Uterus (tissue), 4 donors: ENCODE measurements around the gene SNX27. TPM values are rescaled to one million over a fixed set of nuclear protein-coding genes. Genes with fewer than 3 reads are reported as not detected.

Experiments
- DNase-seq, 2 donors: peaks; one replicate each; pipeline ENCODE4 v3.0.0-alpha.2; 2019 to 2020
- H3K27ac ChIP-seq, 2 donors: fragments of 200-600 bp; sonication (generic); 1 replicate in 1 of 2; 2 replicates in 1 of 2; pipeline ENCODE4 v1.5.1; 2016 to 2018
- H3K27me3 ChIP-seq, 2 donors: fragments of 200-600 bp; sonication (generic); one replicate each; pipeline ENCODE4 v1.5.1; 2018 to 2019; ENCODE audit warnings: control low read depth in 1 of 2
- H3K36me3 ChIP-seq, 2 donors: fragments of 200-600 bp; sonication (generic); one replicate each; pipeline ENCODE4 v1.5.1; 2019; ENCODE audit warnings: control low read depth in 1 of 2
- H3K4me1 ChIP-seq, 2 donors: fragments of 200-600 bp; sonication (generic); one replicate each; pipeline ENCODE4 v1.5.1; 2018 to 2019; ENCODE audit warnings: control low read depth in 1 of 2
- H3K4me3 ChIP-seq, 2 donors: fragments of 200-600 bp; sonication (generic); 1 replicate in 1 of 2; 2 replicates in 1 of 2; pipeline ENCODE4 v1.5.1; 2018 to 2019; ENCODE audit warnings: mild to moderate bottlenecking in 1 of 2
- H3K9me3 ChIP-seq, 2 donors: fragments of 200-600 bp; sonication (generic); one replicate each; pipeline ENCODE4 v1.5.1; 2019; ENCODE audit warnings: control low read depth in 1 of 2
- POLR2A ChIP-seq, 2 donors: fragments of 450-650 bp; IDR thresholded peaks; one replicate each; pipeline ENCODE4 v1.6.1; 2016; ENCODE audit warnings: antibody characterized with exemption in 2 of 2, mild to moderate bottlenecking in 1 of 2, moderate library complexity in 1 of 2
- intact Hi-C: fragments of 100-400 bp; cut with DNase I; formaldehyde crosslinking; loops from one replicate; pipeline ENCODE4 v1.15.1; 2023; ENCODE audit warnings: low total_unique reads
- total RNA-seq, 4 donors: library from RNA; depleted of rRNA in 3 of 4; stranded (reverse); fragments of >200 nt in 3 of 4; gene quantifications; one replicate each; pipeline versions ENCODE4 v1.1.0 to v1.2.4, GENCODE V29; 2014 to 2023
- TF ChIP-seq, protein P1 (sequence below), 4 experiments: fragments of 200-600 bp in 2 of 4; fragments of 450-650 bp in 2 of 4; sonication (generic) in 2 of 4; IDR thresholded peaks; one replicate each; pipeline ENCODE4 v1.5.1; 2016 to 2019; ENCODE audit warnings: antibody characterized with exemption in 4 of 4, mild to moderate bottlenecking in 2 of 4, moderate library complexity in 1 of 4
- donor health status: DM: yes; HTN: yes; CAD: no.

The SNX27 gene
- total RNA-seq, 4 donors from 2014 or later, result 22.3 to 52.7 (median 42.4) TPM

DNA sequence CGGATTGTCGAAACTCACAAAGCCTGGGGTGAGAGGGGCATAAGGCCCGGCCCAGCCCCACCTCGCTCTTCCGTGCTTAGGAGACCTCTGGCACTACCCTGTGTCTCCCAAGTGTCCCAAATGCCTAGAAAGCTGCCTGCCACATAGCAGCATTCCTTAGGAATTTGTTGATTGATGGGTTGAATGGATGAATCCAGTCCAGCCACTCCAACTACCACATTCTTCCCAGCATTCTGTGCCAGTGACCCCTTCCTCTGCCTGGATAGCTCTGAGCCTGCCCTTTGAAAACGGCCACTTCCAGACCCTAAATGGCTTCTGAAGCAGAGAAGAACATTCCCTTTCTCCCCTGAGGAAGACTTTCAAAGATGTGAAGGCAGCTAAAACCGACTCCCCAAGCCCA, 93.3 kb downstream of the SNX27 start:
- no peak for DNase-seq
- Histone ChIP-seq H3K36me3 (no peaks in the 10 kb centered on the region), H3K27me3 (no peaks in the 10 kb centered on the region), H3K27ac (no peak overlapping the region), H3K9me3 (no peaks in the 10 kb centered on the region), H3K4me1 (no peaks in the 10 kb centered on the region), H3K4me3 (no peak overlapping the region)
- no peak for TF ChIP-seq POLR2A (IDR thresholded peaks at IDR 0.05)
- TF ChIP-seq, protein P1, sequence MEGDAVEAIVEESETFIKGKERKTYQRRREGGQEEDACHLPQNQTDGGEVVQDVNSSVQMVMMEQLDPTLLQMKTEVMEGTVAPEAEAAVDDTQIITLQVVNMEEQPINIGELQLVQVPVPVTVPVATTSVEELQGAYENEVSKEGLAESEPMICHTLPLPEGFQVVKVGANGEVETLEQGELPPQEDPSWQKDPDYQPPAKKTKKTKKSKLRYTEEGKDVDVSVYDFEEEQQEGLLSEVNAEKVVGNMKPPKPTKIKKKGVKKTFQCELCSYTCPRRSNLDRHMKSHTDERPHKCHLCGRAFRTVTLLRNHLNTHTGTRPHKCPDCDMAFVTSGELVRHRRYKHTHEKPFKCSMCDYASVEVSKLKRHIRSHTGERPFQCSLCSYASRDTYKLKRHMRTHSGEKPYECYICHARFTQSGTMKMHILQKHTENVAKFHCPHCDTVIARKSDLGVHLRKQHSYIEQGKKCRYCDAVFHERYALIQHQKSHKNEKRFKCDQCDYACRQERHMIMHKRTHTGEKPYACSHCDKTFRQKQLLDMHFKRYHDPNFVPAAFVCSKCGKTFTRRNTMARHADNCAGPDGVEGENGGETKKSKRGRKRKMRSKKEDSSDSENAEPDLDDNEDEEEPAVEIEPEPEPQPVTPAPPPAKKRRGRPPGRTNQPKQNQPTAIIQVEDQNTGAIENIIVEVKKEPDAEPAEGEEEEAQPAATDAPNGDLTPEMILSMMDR (IDR thresholded peaks at IDR 0.05), result no peak
- intact Hi-C loops, result no loop called here

DNA sequence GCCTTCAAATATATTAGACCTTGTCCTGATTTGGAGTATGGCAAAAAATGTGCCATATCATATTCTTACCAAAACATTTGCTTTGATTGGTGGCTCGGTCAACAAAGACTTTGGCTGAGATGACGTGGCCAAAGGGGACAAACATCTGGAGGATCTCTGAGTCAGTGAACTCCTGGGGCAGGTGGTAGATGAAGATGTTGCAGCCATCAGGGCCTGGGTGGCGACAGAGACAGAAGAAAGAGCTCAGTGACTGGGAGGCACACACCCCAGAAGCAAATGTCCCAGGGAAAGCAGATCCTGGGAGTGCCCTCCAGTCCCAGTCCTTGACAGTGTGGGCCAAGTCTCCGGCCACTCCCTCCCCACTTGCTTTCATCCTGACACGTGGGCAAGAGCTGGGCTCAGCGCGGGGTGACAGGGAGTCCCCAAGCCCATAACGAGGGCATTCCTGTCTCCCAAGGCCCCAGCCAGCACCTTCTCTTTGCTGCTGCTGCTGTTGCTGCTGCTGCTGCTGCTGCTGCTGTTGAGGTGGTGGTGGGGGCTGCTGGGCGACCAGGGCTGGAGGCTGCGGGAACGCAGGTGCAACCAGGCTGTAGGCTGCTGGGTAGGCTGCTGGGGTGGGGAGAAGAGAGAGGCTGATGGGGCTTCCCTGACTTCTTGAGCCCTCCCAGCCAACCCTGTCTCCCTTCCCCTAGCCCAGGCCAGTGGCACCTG, 94.1 kb downstream of the SNX27 start:
- Histone ChIP-seq H3K9me3 (no peaks in the 10 kb centered on the region), H3K36me3 (no peaks in the 10 kb centered on the region), H3K4me3 (no peak overlapping the region), H3K27me3 (no peaks in the 10 kb centered on the region), H3K27ac (no peak overlapping the region), H3K4me1 (no peaks in the 10 kb centered on the region)
- intact Hi-C loops, result no loop called here
- no peak for TF ChIP-seq POLR2A (IDR thresholded peaks at IDR 0.05)
- no peak for DNase-seq

DNA sequence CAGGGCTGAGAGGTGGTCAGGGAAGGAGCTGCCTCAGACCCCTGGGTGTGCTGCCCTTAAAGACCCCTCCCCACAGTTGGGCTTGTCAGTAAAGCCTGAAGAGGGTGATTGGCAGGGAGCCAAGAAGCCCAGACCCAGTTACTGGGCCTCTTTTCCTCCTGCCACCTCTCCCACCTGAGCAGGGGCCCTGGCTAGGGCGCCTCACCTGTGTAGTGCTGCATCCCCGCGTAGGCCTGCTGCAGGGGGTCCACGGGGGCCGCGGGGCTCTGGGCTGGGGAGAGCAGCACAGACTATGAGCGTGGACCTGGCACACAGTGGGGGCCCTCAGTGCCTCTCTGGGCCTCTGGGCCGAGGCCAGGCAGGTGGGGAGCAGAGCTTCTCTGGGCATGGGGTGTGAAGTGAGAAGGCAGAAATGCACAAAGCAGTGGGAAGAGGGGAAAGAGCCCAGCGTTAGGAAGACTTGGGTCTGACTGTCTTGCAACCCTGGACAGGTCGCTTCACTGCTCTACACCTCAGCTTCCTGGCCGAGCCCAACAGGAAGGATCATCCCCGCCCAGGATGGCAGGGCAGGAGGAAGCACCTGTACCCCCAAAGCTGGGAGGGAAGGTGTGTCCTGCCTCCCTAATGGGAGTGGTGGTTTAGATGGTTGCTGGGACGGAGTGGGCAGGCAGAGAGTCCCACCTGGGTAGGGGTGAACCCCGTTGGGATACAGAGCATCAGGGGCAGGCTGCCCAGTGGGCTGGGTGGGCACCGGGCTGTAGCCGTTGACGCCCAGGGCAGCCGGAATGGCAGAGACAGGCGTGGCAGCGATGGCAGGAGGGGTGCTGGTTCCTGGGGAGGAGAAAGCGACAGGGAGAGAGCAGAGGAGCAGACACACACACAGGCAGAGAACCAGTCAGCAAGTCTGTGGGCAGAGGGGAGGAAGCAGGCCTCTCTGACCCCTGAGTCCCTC, 94.9 kb downstream of the SNX27 start:
- Histone ChIP-seq H3K27ac (no peak overlapping the region), H3K27me3 (no peaks in the 10 kb centered on the region), H3K4me1 (no peaks in the 10 kb centered on the region), H3K9me3 (no peaks in the 10 kb centered on the region), H3K36me3 (no peaks in the 10 kb centered on the region), H3K4me3 (no peak overlapping the region)
- no peak for TF ChIP-seq POLR2A (IDR thresholded peaks at IDR 0.05)
- TF ChIP-seq, protein P1 (IDR thresholded peaks at IDR 0.05), result no peak
- intact Hi-C loops, result no loop called here
- DNase-seq, result no peak

- intact Hi-C loops, result no loop called here
- Histone ChIP-seq H3K27me3 (no peaks in the 10 kb centered on the region), H3K36me3 (no peaks in the 10 kb centered on the region), H3K4me1 (no peaks in the 10 kb centered on the region), H3K4me3 (no peak overlapping the region), H3K9me3 (no peaks in the 10 kb centered on the region), H3K27ac (no peak overlapping the region)
- no peak for DNase-seq
- TF ChIP-seq, protein P1 (IDR thresholded peaks at IDR 0.05), result no peak
- no peak for TF ChIP-seq POLR2A (IDR thresholded peaks at IDR 0.05)
These were observed 95.8 kb downstream of the SNX27 start for GRCh38 chr1:151707541-151708065.

GRCh38 chr1:151708891-151709290, 97.0 kb downstream of the SNX27 start:
- no peaks in the 10 kb centered on the region for H3K9me3 ChIP-seq
- no peaks in the 10 kb centered on the region for H3K36me3 ChIP-seq
- H3K4me3 ChIP-seq, result no peak overlapping the region
- no peak for DNase-seq
- intact Hi-C loops, result no loop called here
- no peaks in the 10 kb centered on the region for H3K27me3 ChIP-seq
- TF ChIP-seq POLR2A (IDR thresholded peaks at IDR 0.05), result no peak
- TF ChIP-seq, protein P1 (IDR thresholded peaks at IDR 0.05), result no peak
- no peak overlapping the region for H3K27ac ChIP-seq
- no peaks in the 10 kb centered on the region for H3K4me1 ChIP-seq
